Inferior parietal cortex (tissue), 1 donor: ENCODE data around the gene CASP3.
"Not testable (repeated sequence)": the region's sequence is repeated elsewhere in the genome, so short reads cannot be mapped to it uniquely, and the experiment has no call there.

ENCODE experiments used
- DNase-seq: peaks from one replicate; pipeline ENCODE4 v3.0.0-alpha.2; 2016; ENCODE audit errors: extremely low spot score

CASP3 gene

GRCh38 chr4:184596617-184597185 lies 52.5 kb downstream of the CASP3 start:
- DNase-seq: no peak

DNA sequence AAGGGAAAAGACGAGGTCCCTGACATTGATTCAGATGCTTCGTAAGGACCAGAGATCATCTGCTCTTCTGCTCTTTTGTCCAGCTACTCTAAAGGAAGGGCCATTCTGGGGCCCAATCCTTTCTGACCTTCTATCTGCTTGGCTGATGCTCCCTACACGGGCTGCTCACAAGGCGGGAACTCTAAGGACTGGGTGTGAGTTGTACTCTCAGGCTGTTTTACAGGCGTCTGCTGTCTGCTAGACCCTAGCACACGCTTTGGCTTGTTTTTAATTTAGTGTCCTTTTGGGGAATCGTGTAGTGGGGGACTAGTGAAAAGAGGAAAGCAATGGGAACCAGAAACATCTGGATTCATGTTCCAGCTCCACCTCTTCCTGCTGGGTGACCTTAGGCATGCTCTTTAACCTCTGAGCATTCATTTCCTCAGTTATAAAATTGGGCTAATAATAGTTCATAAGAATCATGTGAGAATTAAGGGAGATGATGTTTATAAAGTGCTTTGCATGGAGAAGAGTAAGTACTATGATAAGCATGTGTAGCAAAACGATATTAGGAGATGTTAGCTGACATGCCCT lies 53.1 kb downstream of the CASP3 start:
- no peak for DNase-seq

DNA sequence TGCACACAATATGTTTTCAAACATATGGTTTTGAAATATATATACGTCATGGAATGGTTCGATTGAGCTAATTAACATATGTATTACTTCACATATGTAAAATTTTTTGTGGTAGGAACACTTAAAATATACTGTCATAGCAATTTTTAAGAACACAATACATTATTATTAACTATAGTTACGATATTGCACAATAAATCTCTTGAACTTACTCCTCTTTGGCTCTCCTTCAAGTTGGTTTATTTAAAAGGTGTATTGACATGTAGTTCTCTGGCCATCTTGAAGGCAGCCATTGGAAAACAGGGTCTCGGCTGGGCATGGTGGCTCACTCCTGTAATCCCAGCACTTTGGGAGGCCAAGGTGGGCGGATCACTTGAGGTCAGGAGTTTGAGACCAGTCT lies 53.8 kb downstream of the CASP3 start:
- no peak for DNase-seq

GRCh38 chr4:184593461-184593860 lies 55.8 kb downstream of the CASP3 start:
- DNase-seq: no peak

GRCh38 chr4:184591747-184592270 lies 57.4 kb downstream of the CASP3 start:
- DNase-seq: not testable (repeated sequence)

DNA sequence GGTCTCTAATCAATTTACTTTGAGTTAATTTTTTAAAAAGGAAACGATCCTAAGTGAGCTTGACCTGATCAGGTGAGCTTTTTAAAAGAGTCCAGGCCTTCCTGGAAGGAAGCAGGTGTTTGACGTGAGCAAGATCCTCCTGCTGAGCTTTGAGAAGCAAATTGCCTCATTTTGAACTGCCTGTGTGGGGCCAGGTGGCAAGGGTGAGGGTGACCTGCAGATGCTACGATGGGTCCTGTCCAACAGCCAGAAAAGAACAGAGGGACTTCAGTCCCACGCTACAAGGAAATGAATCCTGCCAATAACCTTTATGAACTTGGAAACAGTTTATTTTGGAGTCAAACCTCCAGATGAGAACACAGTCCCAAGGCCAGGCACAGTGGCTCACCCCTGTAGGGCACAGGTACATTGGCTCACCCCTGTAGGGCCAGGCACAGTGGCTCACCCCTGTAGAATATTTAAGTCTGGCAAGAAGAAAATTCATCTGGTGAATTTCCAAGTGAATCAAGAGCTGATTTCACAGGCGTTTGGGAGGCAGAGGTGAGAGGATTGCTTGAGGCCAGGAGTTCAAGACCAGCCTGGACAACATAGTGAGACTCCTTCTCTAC lies 58.1 kb downstream of the CASP3 start:
- DNase-seq: no peak

- peak; percentile 13 for DNase-seq
Observed at GRCh38 chr4:184590196-184590595, 59.1 kb downstream of the CASP3 start.

DNA sequence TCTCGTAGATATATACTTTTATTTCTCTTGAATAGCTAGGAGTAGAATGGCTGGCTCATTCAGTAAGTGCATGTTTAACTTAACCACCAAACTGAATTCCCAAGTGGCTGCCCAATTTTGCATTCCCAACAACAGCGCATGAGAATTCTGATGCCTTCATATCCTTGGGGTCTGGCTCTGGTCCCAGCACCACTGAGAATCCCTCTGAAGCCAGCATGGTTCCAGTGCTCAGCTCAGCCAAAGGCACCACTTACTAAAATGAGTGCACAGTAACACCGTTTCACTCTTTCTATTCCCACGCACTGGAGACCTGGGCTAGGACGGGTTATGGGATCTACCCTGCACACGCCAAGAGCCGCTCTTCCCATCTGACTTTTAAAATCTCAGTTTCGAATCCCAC lies 60.4 kb downstream of the CASP3 start:
- no peak for DNase-seq

- DNase-seq: no peak
Observed at GRCh38 chr4:184587701-184588100, 61.5 kb downstream of the CASP3 start.

DNA sequence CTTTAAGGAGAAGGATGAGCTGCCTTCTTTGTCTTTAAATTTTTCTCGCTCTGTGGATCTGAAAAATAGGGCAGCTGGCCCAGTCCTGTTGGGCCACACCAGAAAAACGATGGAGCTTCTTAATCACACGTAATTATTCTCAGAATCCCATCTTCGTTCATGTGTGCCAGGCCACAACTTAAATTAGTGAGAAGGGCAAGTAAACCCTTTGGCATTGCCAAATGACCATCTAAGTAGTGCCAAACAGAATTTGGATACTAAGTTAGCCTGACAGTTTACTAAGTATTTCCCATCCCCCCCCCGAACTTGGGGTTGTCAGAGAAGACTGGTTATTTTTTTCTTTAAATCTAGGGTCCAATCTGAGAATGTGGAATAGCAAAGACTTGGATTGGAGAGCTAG lies 62.0 kb downstream of the CASP3 start:
- DNase-seq: no peak

- no peak for DNase-seq
Observed at GRCh38 chr4:184583738-184584502, 65.3 kb downstream of the CASP3 start.
